ENCODE data around the gene DIP2C.

DIP2C gene

GRCh38 chr10:383519-383918, 305.9 kb downstream of the DIP2C start:
- H3K4me3 ChIP-seq (ENCODE audit: low read depth in 1 of 2, low read length in 2 of 2): no peak overlapping the region
- no peaks in the 10 kb centered on the region for H3K36me3 ChIP-seq (ENCODE audit: insufficient read depth, low read length)
- H3K9me3 ChIP-seq (ENCODE audit: insufficient read depth, low read length, severe bottlenecking): no peaks in the 10 kb centered on the region
- no peak overlapping the region for H3K9ac ChIP-seq (ENCODE audit: low read depth, low read length)
- H4K20me1 ChIP-seq (ENCODE audit: insufficient read depth, low read length): 0 out of 2 replicates have a peak, but pooled peaks cover 4% of the 10 kb centered on the region
- H3K4me2 ChIP-seq (ENCODE audit: insufficient read depth, low read length): no peak overlapping the region
- H3K27me3 ChIP-seq (ENCODE audit: insufficient read depth, low read length, poor library complexity): peaks cover 6% of the 10 kb centered on the region
- no peaks in the 10 kb centered on the region for H3K79me2 ChIP-seq (ENCODE audit: insufficient read depth, low read length)
- H3K4me1 ChIP-seq (ENCODE audit: insufficient read depth, low read length): no peaks in the 10 kb centered on the region
- no peak overlapping the region for H2AFZ ChIP-seq (ENCODE audit: low read depth, low read length)
- no peak for ATAC-seq (ENCODE audit: insufficient read depth, low read depth)
- no peak overlapping the region for H3K27ac ChIP-seq (ENCODE audit: low read length)
- TF ChIP-seq EZH2 (IDR thresholded peaks at IDR 0.05; ENCODE audit: borderline replicate concordance, low read depth, low read length, severe bottlenecking): no peak
- no peak for TF ChIP-seq CTCF (IDR thresholded peaks at IDR 0.05; ENCODE audit: borderline replicate concordance, extremely low read depth, low read length, poor library complexity, severe bottlenecking)
- no peak for DNase-seq

- peaks cover 6% of the 10 kb centered on the region for H3K4me1 ChIP-seq (ENCODE audit: insufficient read depth, low read length)
- H3K4me3 ChIP-seq (ENCODE audit: low read depth in 1 of 2, low read length in 2 of 2): no peak overlapping the region
- DNase-seq (no peak), ATAC-seq (ENCODE audit: insufficient read depth, low read depth) (no peak)
- no peaks in the 10 kb centered on the region for H3K79me2 ChIP-seq (ENCODE audit: insufficient read depth, low read length)
- H3K9me3 ChIP-seq (ENCODE audit: insufficient read depth, low read length, severe bottlenecking): no peaks in the 10 kb centered on the region
- no peak overlapping the region for H3K4me2 ChIP-seq (ENCODE audit: insufficient read depth, low read length)
- H3K36me3 ChIP-seq (ENCODE audit: insufficient read depth, low read length): no peaks in the 10 kb centered on the region
- peaks cover 6% of the 10 kb centered on the region for H3K27me3 ChIP-seq (ENCODE audit: insufficient read depth, low read length, poor library complexity)
- TF ChIP-seq EZH2 (IDR thresholded peaks at IDR 0.05; ENCODE audit: borderline replicate concordance, low read depth, low read length, severe bottlenecking) (no peak), CTCF (IDR thresholded peaks at IDR 0.05; ENCODE audit: borderline replicate concordance, extremely low read depth, low read length, poor library complexity, severe bottlenecking) (no peak)
- no peak overlapping the region for H2AFZ ChIP-seq (ENCODE audit: low read depth, low read length)
- no peak overlapping the region for H3K9ac ChIP-seq (ENCODE audit: low read depth, low read length)
- no peak overlapping the region for H3K27ac ChIP-seq (ENCODE audit: low read length)
- H4K20me1 ChIP-seq (ENCODE audit: insufficient read depth, low read length): 0 out of 2 replicates have a peak, but pooled peaks cover 4% of the 10 kb centered on the region
Measured at GRCh38 chr10:381805-382204, 307.7 kb downstream of the DIP2C start.

- Histone ChIP-seq H3K9ac (ENCODE audit: low read depth, low read length) (no peak overlapping the region), H3K4me1 (ENCODE audit: insufficient read depth, low read length) (peaks cover 6% of the 10 kb centered on the region), H3K27me3 (ENCODE audit: insufficient read depth, low read length, poor library complexity) (peaks cover 6% of the 10 kb centered on the region), H3K27ac (ENCODE audit: low read length) (no peak overlapping the region), H3K9me3 (ENCODE audit: insufficient read depth, low read length, severe bottlenecking) (no peaks in the 10 kb centered on the region), H2AFZ (ENCODE audit: low read depth, low read length) (no peak overlapping the region), H3K4me3 (ENCODE audit: low read depth in 1 of 2, low read length in 2 of 2) (no peak overlapping the region), H3K36me3 (ENCODE audit: insufficient read depth, low read length) (no peaks in the 10 kb centered on the region), H3K4me2 (ENCODE audit: insufficient read depth, low read length) (no peak overlapping the region), H4K20me1 (ENCODE audit: insufficient read depth, low read length) (0 out of 2 replicates have a peak, but pooled peaks cover 4% of the 10 kb centered on the region), H3K79me2 (ENCODE audit: insufficient read depth, low read length) (no peaks in the 10 kb centered on the region)
- no peak for TF ChIP-seq CTCF (IDR thresholded peaks at IDR 0.05; ENCODE audit: borderline replicate concordance, extremely low read depth, low read length, poor library complexity, severe bottlenecking)
- DNase-seq (no peak), ATAC-seq (ENCODE audit: insufficient read depth, low read depth) (no peak)
Measured at GRCh38 chr10:381346-381745, 308.1 kb downstream of the DIP2C start.

Data from DND-41 (cell line).